Trophoblast cell (in vitro differentiated cells and primary cell): ENCODE results near the gene LRMDA. TPM values are rescaled to one million over a fixed set of nuclear protein-coding genes. Genes with fewer than 3 reads are reported as not detected.
A peak's percentile ranks its signal among the peaks of the same experiment; 100 is the strongest.

Experiments used
- DNase-seq, 2 donors: peaks; one replicate each; pipeline ENCODE4 v3.0.0-alpha.2; 2016
- H2AFZ ChIP-seq: 2 replicates; pipeline ENCODE4 v1.6.1; 2013; ENCODE audit warnings: low read length, moderate library complexity, mild to moderate bottlenecking; ENCODE audit not compliant: insufficient read depth, poor library complexity
- H2AK5ac ChIP-seq: 2 replicates; pipeline ENCODE4 v1.6.1; 2013; ENCODE audit warnings: mild to moderate bottlenecking, low read length
- H2BK120ac ChIP-seq: 2 replicates; pipeline ENCODE4 v1.6.1; 2013; ENCODE audit warnings: low read length, mild to moderate bottlenecking, moderate library complexity; ENCODE audit not compliant: insufficient read depth, poor library complexity
- H2BK12ac ChIP-seq: 2 replicates; pipeline ENCODE4 v1.6.1; 2013; ENCODE audit warnings: mild to moderate bottlenecking, low read length, moderate library complexity
- H2BK5ac ChIP-seq: 2 replicates; pipeline ENCODE4 v1.6.1; 2013; ENCODE audit warnings: low read length, low read depth, moderate library complexity, mild to moderate bottlenecking; ENCODE audit not compliant: poor library complexity
- H3K14ac ChIP-seq: 2 replicates; pipeline ENCODE4 v1.6.1; 2013; ENCODE audit warnings: mild to moderate bottlenecking, low read length
- H3K18ac ChIP-seq: 2 replicates; pipeline ENCODE4 v1.6.1; 2013; ENCODE audit warnings: mild to moderate bottlenecking, low read length
- H3K23ac ChIP-seq: 2 replicates; pipeline ENCODE4 v1.6.1; 2013; ENCODE audit warnings: low read length
- H3K27ac ChIP-seq: 2 replicates; pipeline ENCODE4 v1.5.1; 2013; ENCODE audit warnings: low read depth, mild to moderate bottlenecking, inconsistent platforms, low read length, moderate library complexity
- H3K27me3 ChIP-seq: 2 replicates; pipeline ENCODE4 v1.6.1; 2013; ENCODE audit warnings: inconsistent platforms, mild to moderate bottlenecking, low read length, moderate library complexity; ENCODE audit not compliant: insufficient read depth
- H3K36me3 ChIP-seq, 2 experiments: 1 replicate in 1 of 2; 2 replicates in 1 of 2; pipeline ENCODE4 v1.6.1; 2013; ENCODE audit warnings: low read length in 2 of 2, mild to moderate bottlenecking in 2 of 2, moderate library complexity in 1 of 2; ENCODE audit not compliant: insufficient read depth in 2 of 2, control insufficient read depth in 1 of 2
- H3K4ac ChIP-seq: 2 replicates; pipeline ENCODE4 v1.6.1; 2013; ENCODE audit warnings: low read depth, mild to moderate bottlenecking, low read length, moderate library complexity
- H3K4me1 ChIP-seq, 2 experiments: 1 replicate in 1 of 2; 2 replicates in 1 of 2; pipeline ENCODE4 v1.6.1; 2013; ENCODE audit warnings: low read length in 2 of 2, mild to moderate bottlenecking in 2 of 2, moderate library complexity in 1 of 2; ENCODE audit not compliant: insufficient read depth in 2 of 2, control insufficient read depth in 1 of 2
- H3K4me2 ChIP-seq: 2 replicates; pipeline ENCODE4 v1.6.1; 2013; ENCODE audit warnings: inconsistent platforms, mild to moderate bottlenecking, low read length, moderate library complexity
- H3K4me3 ChIP-seq: 2 replicates; pipeline ENCODE4 v1.5.1; 2013; ENCODE audit warnings: mild to moderate bottlenecking, low read depth, low read length, inconsistent platforms
- H3K79me1 ChIP-seq: one replicate; pipeline ENCODE4 v1.6.1; 2013; ENCODE audit warnings: low read length
- H3K79me2 ChIP-seq: 2 replicates; pipeline ENCODE4 v1.6.1; 2013; ENCODE audit warnings: low read length, mild to moderate bottlenecking; ENCODE audit not compliant: control insufficient read depth, insufficient read depth, poor library complexity
- H3K9ac ChIP-seq: 2 replicates; pipeline ENCODE4 v1.6.1; 2013; ENCODE audit warnings: mild to moderate bottlenecking, low read length
- H3K9me3 ChIP-seq: 2 replicates; pipeline ENCODE4 v1.6.1; 2013; ENCODE audit warnings: low read depth, mild to moderate bottlenecking, control low read depth, inconsistent platforms, low read length; ENCODE audit not compliant: insufficient read depth
- H4K12ac ChIP-seq: 2 replicates; pipeline ENCODE4 v1.6.1; 2013; ENCODE audit warnings: low read depth, mild to moderate bottlenecking, low read length, moderate library complexity
- H4K8ac ChIP-seq: 2 replicates; pipeline ENCODE4 v1.6.1; 2013; ENCODE audit warnings: low read depth, mild to moderate bottlenecking, low read length, moderate library complexity
- H4K91ac ChIP-seq: one replicate; pipeline ENCODE4 v1.6.1; 2013; ENCODE audit warnings: low read depth, mild to moderate bottlenecking, low read length, moderate library complexity
- WGBS: extraction: QIAGEN DNeasy Blood & Tissue Kit; methylation state at CpG from one replicate; pipeline ENCODE4 v1.1.7; 2013; ENCODE audit warnings: missing lambda C conversion rate; ENCODE audit not compliant: insufficient read length, insufficient coverage; ENCODE audit errors: extremely low coverage; 5-methylcytosine and 5-hydroxymethylcytosine counted together
- polyA plus RNA-seq: library from polyadenylated mRNA; stranded (reverse); fragments of 200-250 nt; gene quantifications from 2 replicates; pipeline ENCODE4 v1.2.3, GENCODE V29; 2013

The LRMDA gene
- polyA plus RNA-seq = 3.3 and 3.7 TPM in 2 replicates

- H2BK5ac ChIP-seq = no peak within 1 kb of the TSS
- peak within 1 kb of the TSS; percentile 61 for H4K8ac ChIP-seq
- peak within 1 kb of the TSS; percentile 10 for H4K12ac ChIP-seq
- peak within 1 kb of the TSS; percentile 50 for H3K27ac ChIP-seq
- peaks cover 24 to 34% of the 10 kb centered on the region in 2 experiments for H3K4me1 ChIP-seq
- peak within 1 kb of the TSS; percentile 88 for H2BK120ac ChIP-seq
- H3K4me2 ChIP-seq = peak within 1 kb of the TSS; percentile 64
- H3K18ac ChIP-seq = peak within 1 kb of the TSS; percentile 43
- no CpG with 5 or more reads among the region's 82 CpGs for WGBS
- H3K9me3 ChIP-seq = no peaks in the 10 kb centered on the region
- H3K4ac ChIP-seq = peak within 1 kb of the TSS; percentile 3
- peak within 1 kb of the TSS; percentile 13 for H2AK5ac ChIP-seq
- H3K27me3 ChIP-seq = no peaks in the 10 kb centered on the region
- no peak within 1 kb of the TSS for H3K23ac ChIP-seq
- peak within 1 kb of the TSS; percentile 61 for H2AFZ ChIP-seq
- H3K4me3 ChIP-seq = peak within 1 kb of the TSS; percentile 57
- no peak within 1 kb of the TSS for H3K9ac ChIP-seq
- peaks cover 7% of the 10 kb centered on the region for H3K79me1 ChIP-seq
- peaks cover 3% of the 10 kb centered on the region for H3K79me2 ChIP-seq
- DNase-seq = no peak
- H3K36me3 ChIP-seq = no peaks in the 10 kb centered on the region
- peak within 1 kb of the TSS; percentile 79 for H2BK12ac ChIP-seq
- H4K91ac ChIP-seq = peak within 1 kb of the TSS; percentile 78
- peak within 1 kb of the TSS; percentile 28 for H3K14ac ChIP-seq
Measured at GRCh38 chr10:75431180-75432111, at the start of gene LRMDA. TSS of gene LRMDA (plus strand) at chr10:75431624.

DNA sequence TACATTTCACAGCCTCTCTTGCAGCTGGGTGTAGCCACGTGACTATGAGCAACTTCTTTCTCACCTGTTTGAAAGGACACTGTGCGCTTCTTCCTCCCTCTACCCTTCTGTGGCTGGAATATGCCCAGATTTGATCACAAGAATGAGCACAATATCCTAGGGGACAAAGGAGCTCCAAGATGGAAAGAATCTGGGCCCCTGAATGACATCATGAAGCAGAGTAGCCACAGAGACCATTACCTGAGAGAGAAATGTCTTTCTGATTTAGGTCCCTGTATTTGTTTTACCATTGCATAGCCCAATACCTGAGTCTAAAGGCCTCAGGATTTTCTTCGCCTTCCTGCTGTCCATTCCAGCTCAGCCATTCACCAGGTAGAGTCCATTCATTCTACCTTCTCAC, 45.3 kb upstream of the LRMDA start:
- H3K9me3 ChIP-seq = peaks cover 2% of the 10 kb centered on the region
- H3K27me3 ChIP-seq = no peaks in the 10 kb centered on the region
- no peak overlapping the region for H3K18ac ChIP-seq
- H3K4ac ChIP-seq = no peak overlapping the region
- no peak overlapping the region for H4K12ac ChIP-seq
- no peak overlapping the region for H2BK12ac ChIP-seq
- H4K8ac ChIP-seq = no peak overlapping the region
- H3K79me1 ChIP-seq = no peaks in the 10 kb centered on the region
- no peak overlapping the region for H2BK120ac ChIP-seq
- no peaks in the 10 kb centered on the region for H3K79me2 ChIP-seq
- H2BK5ac ChIP-seq = no peak overlapping the region
- H3K9ac ChIP-seq = no peak overlapping the region
- H3K4me2 ChIP-seq = no peak overlapping the region
- H3K23ac ChIP-seq = no peak overlapping the region
- no peak overlapping the region for H2AFZ ChIP-seq
- WGBS = no CpG with 5 or more reads among the region's 3 CpGs
- H2AK5ac ChIP-seq = no peak overlapping the region
- DNase-seq = no peak
- no peak overlapping the region for H3K27ac ChIP-seq
- no peaks in the 10 kb centered on the region for H3K36me3 ChIP-seq
- H3K4me3 ChIP-seq = no peak overlapping the region
- H4K91ac ChIP-seq = no peak overlapping the region
- no peak overlapping the region for H3K14ac ChIP-seq
- H3K4me1 ChIP-seq = no peaks in the 10 kb centered on the region

- H3K36me3 ChIP-seq = no peaks in the 10 kb centered on the region
Measured at GRCh38 chr10:75388082-75388481, 43.3 kb upstream of the LRMDA start.

DNA sequence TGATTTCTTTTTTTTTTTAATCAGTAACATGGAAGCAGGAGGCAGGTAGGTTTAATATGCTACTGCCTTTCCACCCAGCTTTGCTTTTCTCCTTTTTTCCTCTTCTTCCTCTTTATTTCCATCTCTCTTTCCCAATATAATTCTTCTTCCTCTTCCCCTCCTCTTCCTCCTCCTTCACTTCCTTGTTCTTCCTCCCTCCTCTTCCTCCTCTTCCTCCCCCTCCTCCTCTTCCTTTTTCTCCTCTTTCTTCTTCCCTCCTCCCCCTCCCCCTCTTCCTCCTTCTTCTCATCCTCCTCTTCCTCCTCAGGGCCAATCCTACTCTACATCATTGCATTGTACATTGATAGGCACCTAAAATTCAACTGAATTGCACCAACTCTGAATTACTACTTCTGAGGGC, 41.2 kb upstream of the LRMDA start:
- Histone ChIP-seq H2AK5ac (no peak overlapping the region), H4K8ac (no peak overlapping the region), H3K23ac (no peak overlapping the region), H3K79me1 (no peaks in the 10 kb centered on the region), H3K4me3 (no peak overlapping the region), H3K4ac (no peak overlapping the region), H3K4me2 (no peak overlapping the region), H3K9me3 (peaks cover 2% of the 10 kb centered on the region), H3K27ac (no peak overlapping the region), H2BK5ac (no peak overlapping the region), H3K14ac (no peak overlapping the region), H2AFZ (no peak overlapping the region), H3K4me1 (no peaks in the 10 kb centered on the region), H4K12ac (no peak overlapping the region), H2BK120ac (no peak overlapping the region), H4K91ac (no peak overlapping the region), H3K9ac (no peak overlapping the region), H3K18ac (no peak overlapping the region), H2BK12ac (no peak overlapping the region), H3K79me2 (no peaks in the 10 kb centered on the region), H3K27me3 (peaks cover 2% of the 10 kb centered on the region), H3K36me3 (no peaks in the 10 kb centered on the region)
- no peak for DNase-seq

More at GRCh38 chr10:75388082-75388481, 43.3 kb upstream of the LRMDA start:
- Histone ChIP-seq H2BK12ac (no peak overlapping the region), H3K14ac (no peak overlapping the region), H2BK5ac (no peak overlapping the region), H4K8ac (no peak overlapping the region), H2AK5ac (no peak overlapping the region), H2AFZ (no peak overlapping the region), H3K27me3 (peaks cover 2% of the 10 kb centered on the region), H3K4ac (no peak overlapping the region), H3K27ac (no peak overlapping the region), H3K23ac (no peak overlapping the region), H4K91ac (no peak overlapping the region), H3K9me3 (peaks cover 2% of the 10 kb centered on the region), H2BK120ac (no peak overlapping the region), H3K79me1 (no peaks in the 10 kb centered on the region), H3K18ac (no peak overlapping the region), H3K4me1 (no peaks in the 10 kb centered on the region), H3K9ac (no peak overlapping the region), H3K79me2 (no peaks in the 10 kb centered on the region), H3K4me3 (no peak overlapping the region), H3K4me2 (no peak overlapping the region), H4K12ac (no peak overlapping the region)
- no CpG with 5 or more reads among the region's 3 CpGs for WGBS
- DNase-seq = no peak
